ENCODE measurements around the gene ZRANB3. TPM values are rescaled to one million over a fixed set of nuclear protein-coding genes. Genes with fewer than 3 reads are reported as not detected.

ZRANB3 gene
- total RNA-seq, 3 donors from 2014 or later: 4.9 to 7.3 (median 5.0) TPM

GRCh38 chr2:135279209-135279608, 251.8 kb downstream of the ZRANB3 start:
- DNase-seq (no peak), ATAC-seq (no peak)
- no peaks in the 10 kb centered on the region for H3K36me3 ChIP-seq (ENCODE audit: low read depth)
- TF ChIP-seq CTCF (IDR thresholded peaks at IDR 0.05): no peak
- no peak overlapping the region for H3K4me3 ChIP-seq
- H3K9me3 ChIP-seq: no peaks in the 10 kb centered on the region
- H3K4me1 ChIP-seq (ENCODE audit: low read depth): no peaks in the 10 kb centered on the region
- intact Hi-C loops (cut with DNase I, micrococcal nuclease): no loop called here

DNA sequence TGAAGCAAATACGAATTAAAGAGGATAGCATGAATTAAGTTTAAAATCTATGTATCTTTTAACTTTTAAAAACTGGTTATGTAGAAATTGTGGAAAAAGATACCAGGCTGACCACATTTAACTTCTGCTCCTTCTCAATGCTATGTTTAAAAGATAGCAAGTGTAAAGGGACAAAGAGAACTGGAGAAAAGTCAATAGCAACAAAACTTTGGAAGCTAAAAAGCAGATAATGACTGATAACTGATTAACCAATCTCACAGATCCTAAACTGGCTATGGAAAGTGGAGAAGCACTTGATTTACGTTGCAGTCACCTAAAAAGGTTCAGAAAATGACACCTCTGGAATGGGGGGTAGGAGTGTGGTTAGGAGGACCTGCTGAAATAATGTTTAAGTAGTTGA, 254.5 kb downstream of the ZRANB3 start:
- intact Hi-C loops (cut with DNase I, micrococcal nuclease): no loop called here
- Histone ChIP-seq H3K4me1 (ENCODE audit: low read depth) (no peaks in the 10 kb centered on the region), H3K4me3 (no peak overlapping the region), H3K9me3 (no peaks in the 10 kb centered on the region), H3K36me3 (ENCODE audit: low read depth) (no peaks in the 10 kb centered on the region)
- TF ChIP-seq CTCF (IDR thresholded peaks at IDR 0.05): no peak
- ATAC-seq (no peak), DNase-seq (no peak)

DNA sequence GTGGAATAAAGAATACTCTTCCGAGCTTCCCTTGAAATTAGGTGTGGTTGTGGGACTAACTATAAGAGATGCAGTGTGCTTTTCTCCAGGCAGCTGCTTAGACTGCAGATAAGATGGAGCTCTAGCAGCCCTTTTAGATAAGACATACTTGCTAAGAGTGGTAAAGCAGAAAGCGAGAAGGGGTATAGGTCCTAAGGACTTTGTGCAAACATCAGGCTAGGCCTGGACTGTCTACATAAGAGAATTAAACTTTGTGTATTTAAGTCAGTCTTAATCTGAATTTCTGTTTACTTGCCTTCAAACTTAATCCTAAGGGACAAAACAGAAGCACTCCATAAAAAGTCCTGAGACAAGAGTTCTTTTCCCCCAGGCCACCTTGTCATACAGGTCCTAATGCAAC, 260.0 kb downstream of the ZRANB3 start:
- Histone ChIP-seq H3K4me1 (ENCODE audit: low read depth) (no peaks in the 10 kb centered on the region), H3K9me3 (no peaks in the 10 kb centered on the region), H3K36me3 (ENCODE audit: low read depth) (no peaks in the 10 kb centered on the region), H3K4me3 (no peak overlapping the region)
- no peak for DNase-seq
- no peak for ATAC-seq
- no peak for TF ChIP-seq CTCF (IDR thresholded peaks at IDR 0.05)
- intact Hi-C loops (cut with DNase I, micrococcal nuclease): no loop called here

DNA sequence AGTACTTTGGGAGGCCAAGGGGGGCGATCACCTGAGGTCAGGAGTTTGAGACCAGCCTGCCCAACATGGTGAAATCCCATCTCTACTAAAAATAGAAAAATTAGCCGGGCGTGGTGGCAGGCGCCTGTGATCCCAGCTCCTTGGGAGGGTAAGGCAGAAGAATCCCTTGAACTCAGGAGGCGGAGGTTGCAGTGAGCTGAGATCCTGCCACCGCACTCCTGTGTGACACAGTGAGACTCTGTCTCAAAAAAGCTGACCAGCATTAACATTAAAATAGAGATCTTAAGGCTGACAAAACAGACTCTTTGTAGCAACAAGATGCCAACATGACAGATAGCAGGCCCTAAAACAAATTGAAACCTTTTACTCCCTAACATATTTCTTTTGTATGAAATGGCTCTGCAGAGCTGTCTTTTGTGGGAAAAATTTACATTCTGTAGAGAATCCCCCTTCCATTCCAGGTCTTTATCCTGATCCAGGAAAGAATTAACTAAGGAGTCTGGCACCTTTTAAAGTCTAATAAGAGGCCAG, 265.0 kb downstream of the ZRANB3 start:
- no peak for TF ChIP-seq CTCF (IDR thresholded peaks at IDR 0.05)
- no peak for DNase-seq
- no peaks in the 10 kb centered on the region for H3K4me1 ChIP-seq (ENCODE audit: low read depth)
- ATAC-seq: no peak
- H3K36me3 ChIP-seq (ENCODE audit: low read depth): no peaks in the 10 kb centered on the region
- H3K9me3 ChIP-seq: no peaks in the 10 kb centered on the region
- intact Hi-C loops (cut with DNase I, micrococcal nuclease): no loop called here
- no peak overlapping the region for H3K4me3 ChIP-seq

- Histone ChIP-seq H3K4me1 (ENCODE audit: low read depth) (no peaks in the 10 kb centered on the region), H3K9me3 (no peaks in the 10 kb centered on the region), H3K4me3 (no peak overlapping the region), H3K36me3 (ENCODE audit: low read depth) (no peaks in the 10 kb centered on the region)
- intact Hi-C loops (cut with DNase I, micrococcal nuclease): no loop called here
- no peak for DNase-seq
- no peak for TF ChIP-seq CTCF (IDR thresholded peaks at IDR 0.05)
- ATAC-seq: no peak
These were observed 271.9 kb downstream of the ZRANB3 start for GRCh38 chr2:135259123-135259522.

DNA sequence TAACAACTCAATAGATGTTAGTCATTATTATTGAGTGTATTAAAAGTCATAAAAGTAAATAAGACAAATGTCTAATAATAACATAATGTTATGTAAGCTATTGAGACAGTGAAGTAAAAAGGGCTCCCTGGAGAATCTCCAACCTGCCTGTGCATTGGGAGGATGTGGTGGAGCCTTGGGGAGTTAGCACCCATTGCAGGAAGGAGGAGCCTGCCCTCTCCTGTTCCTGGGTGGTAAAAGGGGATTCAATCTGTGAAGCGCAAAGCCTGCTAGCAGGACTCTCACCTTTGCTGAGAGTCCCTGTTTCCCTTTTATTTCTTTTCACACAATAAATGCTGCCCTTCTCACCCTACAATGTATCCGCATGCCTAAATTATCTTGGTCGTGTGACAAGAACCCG, 272.8 kb downstream of the ZRANB3 start:
- H3K4me1 ChIP-seq (ENCODE audit: low read depth): no peaks in the 10 kb centered on the region
- H3K36me3 ChIP-seq (ENCODE audit: low read depth): no peaks in the 10 kb centered on the region
- H3K9me3 ChIP-seq: no peaks in the 10 kb centered on the region
- intact Hi-C loops (cut with DNase I, micrococcal nuclease): no loop called here
- no peak for ATAC-seq
- TF ChIP-seq CTCF (IDR thresholded peaks at IDR 0.05): no peak
- no peak for DNase-seq
- no peak overlapping the region for H3K4me3 ChIP-seq

Data from mucosa of descending colon (tissue), 3 donors.